Sigmoid colon (tissue), 7 donors: ENCODE measurements around the gene NME4. TPM values are rescaled to one million over a fixed set of nuclear protein-coding genes. Genes with fewer than 3 reads are reported as not detected.
"Not testable (repeated sequence)": the region's sequence is repeated elsewhere in the genome, so short reads cannot be mapped to it uniquely, and the experiment has no call there.

Experiments used
- DNase-seq: peaks from one replicate; pipeline ENCODE4 v3.0.0-alpha.2; 2019
- H3K27ac ChIP-seq, 4 donors: fragments of 200-600 bp; sonication (generic); one replicate each; pipeline ENCODE4 v1.5.1; 2016 to 2019; ENCODE audit warnings: mild to moderate bottlenecking in 1 of 4
- H3K27me3 ChIP-seq, 3 donors: fragments of 200-600 bp; sonication (generic); one replicate each; pipeline ENCODE4 v1.5.1; 2019; ENCODE audit warnings: mild to moderate bottlenecking in 1 of 3
- H3K36me3 ChIP-seq, 4 donors: fragments of 200-600 bp; sonication (generic); one replicate each; pipeline ENCODE4 v1.5.1; 2016 to 2019
- H3K4me1 ChIP-seq, 4 donors: fragments of 200-600 bp; sonication (generic); one replicate each; pipeline ENCODE4 v1.5.1; 2017 to 2019
- H3K4me3 ChIP-seq, 4 donors: fragments of 200-600 bp; sonication (generic); one replicate each; pipeline ENCODE4 v1.5.1; 2017 to 2019; ENCODE audit warnings: mild to moderate bottlenecking in 2 of 4, moderate library complexity in 1 of 4
- H3K9me3 ChIP-seq, 4 donors: fragments of 200-600 bp in 3 of 4; sonication (generic) in 3 of 4; one replicate each; pipeline versions ENCODE4 v1.5.1 to v1.6.1; 2013 to 2019
- CTCF ChIP-seq, 4 experiments: fragments of 450-650 bp in 3 of 4; fragments of 200-600 bp in 1 of 4; IDR thresholded peaks; one replicate each; pipeline ENCODE4 v1.5.1; 2016 to 2019; ENCODE audit warnings: antibody characterized with exemption in 4 of 4, mild to moderate bottlenecking in 3 of 4, moderate library complexity in 2 of 4
- EP300 ChIP-seq, 4 donors: sonication (generic); formaldehyde crosslinking; IDR thresholded peaks; one replicate each; pipeline ENCODE4 v1.6.1; 2017; ENCODE audit warnings: antibody characterized with exemption in 4 of 4
- POLR2A ChIP-seq, 2 donors: fragments of 450-650 bp; IDR thresholded peaks; one replicate each; pipeline ENCODE4 v1.6.1; 2016; ENCODE audit warnings: antibody characterized with exemption in 2 of 2, mild to moderate bottlenecking in 2 of 2, moderate library complexity in 2 of 2
- POLR2AphosphoS5 ChIP-seq, 4 donors: sonication (generic); formaldehyde crosslinking; IDR thresholded peaks; one replicate each; pipeline ENCODE4 v1.6.1; 2017; ENCODE audit warnings: antibody characterized with exemption in 4 of 4
- WGBS, 2 donors: extraction: QIAGEN DNeasy Blood & Tissue Kit; methylation state at CpG; one replicate each; pipeline ENCODE4 v1.1.7; 2013; 5-methylcytosine and 5-hydroxymethylcytosine counted together
- intact Hi-C: fragments of 100-400 bp; cut with DNase I; formaldehyde crosslinking; loops from one replicate; pipeline ENCODE4 v1.15.1; 2023
- polyA plus RNA-seq, 3 donors: library from polyadenylated mRNA; stranded (reverse); fragments of 200-250 nt; gene quantifications; one replicate each; pipeline ENCODE4 v1.2.3, GENCODE V29; 2013
- total RNA-seq, 4 donors: library from RNA; depleted of rRNA; stranded (reverse); fragments of >200 nt; gene quantifications; one replicate each; pipeline ENCODE4 v1.1.0, GENCODE V29; 2016
- donor health status: healthy with polysubstance abuse.
- donor health status: Bipolar disorder and iron deficiency.
- donor health status: healthy.

Gene NME4
- total and polyA plus RNA-seq, 7 donors = 39.6 to 281 (median 138) TPM

GRCh38 chr16:387761-388666 is 9.0 kb upstream of the NME4 start:
- DNase-seq, H3K27me3 ChIP-seq, H3K36me3 ChIP-seq, H3K9me3 ChIP-seq: not testable (repeated sequence)
- peak overlapping the region in 2 of 4 donors; percentile 9 to 20 for H3K4me3 ChIP-seq
- TF ChIP-seq CTCF (IDR thresholded peaks at IDR 0.05) (peak in 1 of 4 experiments; percentile 15), POLR2AphosphoS5 (IDR thresholded peaks at IDR 0.05) (peak in 3 of 4 donors; percentile 59 to 73 (median 72)), EP300 (IDR thresholded peaks at IDR 0.05) (peak in 1 of 4 donors; percentile 16)
- intact Hi-C loops = loop anchor here (10.0 kb wide), 1 partner anchor 277 kb away; the partner anchor contains the start of gene RHOT2
- H3K27ac ChIP-seq = peak overlapping the region; percentile 22 to 87 (median 82)
- peaks cover 0 to 56% (median 32%) of the 10 kb centered on the region in 4 donors for H3K4me1 ChIP-seq
- 65 to 72% methylated on average over 20 of the region's 20 CpGs for WGBS, 2 donors

- WGBS, 2 donors = 83 to 85% methylated on average over 10 of the region's 10 CpGs
- DNase-seq = no peak
- Histone ChIP-seq H3K4me3 (no peak overlapping the region), H3K27me3 (no peaks in the 10 kb centered on the region), H3K36me3 (no peaks in the 10 kb centered on the region), H3K4me1 (peaks cover 0 to 45% (median 22%) of the 10 kb centered on the region in 4 donors), H3K9me3 (no peaks in the 10 kb centered on the region), H3K27ac (peak overlapping the region in 3 of 4 donors; percentile 80 to 87 (median 84))
- intact Hi-C loops = loop anchor here (10.0 kb wide), 1 partner anchor 275 kb away; the partner anchor contains the start of gene RHOT2
- no peak for TF ChIP-seq EP300 (IDR thresholded peaks at IDR 0.05)
- no peak for TF ChIP-seq POLR2AphosphoS5 (IDR thresholded peaks at IDR 0.05)
- TF ChIP-seq POLR2A (IDR thresholded peaks at IDR 0.05) = no peak
- TF ChIP-seq CTCF (IDR thresholded peaks at IDR 0.05) = no peak
Measured at GRCh38 chr16:389352-389751, 7.6 kb upstream of the NME4 start.

GRCh38 chr16:391885-392335 is 5.1 kb upstream of the NME4 start:
- Histone ChIP-seq H3K9me3 (no peaks in the 10 kb centered on the region), H3K4me3 (no peak overlapping the region), H3K4me1 (peaks cover 0 to 38% (median 23%) of the 10 kb centered on the region in 4 donors), H3K27ac (no peak overlapping the region), H3K27me3 (no peaks in the 10 kb centered on the region), H3K36me3 (no peaks in the 10 kb centered on the region)
- no peak for DNase-seq
- 64 to 72% methylated on average over 7 of the region's 7 CpGs for WGBS, 2 donors
- no peak for TF ChIP-seq POLR2A (IDR thresholded peaks at IDR 0.05)
- TF ChIP-seq POLR2AphosphoS5 (IDR thresholded peaks at IDR 0.05) = no peak
- no peak for TF ChIP-seq EP300 (IDR thresholded peaks at IDR 0.05)
- TF ChIP-seq CTCF (IDR thresholded peaks at IDR 0.05) = peak; percentile 28 to 62 (median 44)
- intact Hi-C loops = loop anchor here (5.0 kb wide), 1 partner anchor 95 kb away; no protein-coding TSS in a partner anchor

GRCh38 chr16:392450-393030 is 4.5 kb upstream of the NME4 start:
- DNase-seq = no peak
- Histone ChIP-seq H3K4me1 (peaks cover 0 to 32% (median 18%) of the 10 kb centered on the region in 4 donors), H3K36me3 (no peaks in the 10 kb centered on the region), H3K27ac (no peak overlapping the region), H3K4me3 (no peak overlapping the region), H3K9me3 (no peaks in the 10 kb centered on the region), H3K27me3 (no peaks in the 10 kb centered on the region)
- intact Hi-C loops = loop anchor here (5.0 kb wide), 1 partner anchor 95 kb away; no protein-coding TSS in a partner anchor
- no peak for TF ChIP-seq EP300 (IDR thresholded peaks at IDR 0.05)
- TF ChIP-seq CTCF (IDR thresholded peaks at IDR 0.05) = no peak
- TF ChIP-seq POLR2AphosphoS5 (IDR thresholded peaks at IDR 0.05) = no peak
- TF ChIP-seq POLR2A (IDR thresholded peaks at IDR 0.05) = no peak
- WGBS, 2 donors = 79 to 93% methylated on average over 7 of the region's 7 CpGs
